HK-2 (cell line): ENCODE data around the gene SLC9B1.
"Not testable (repeated sequence)": the region's sequence is repeated elsewhere in the genome, so short reads cannot be mapped to it uniquely, and the experiment has no call there.

Experiments used
- DNase-seq: peaks from one replicate; pipeline ENCODE4 v3.0.0-alpha.2; 2018; ENCODE audit not compliant: unreplicated experiment

Gene SLC9B1

GRCh38 chr4:102878349-102878748 lies 141.2 kb downstream of the SLC9B1 start:
- not testable (repeated sequence) for DNase-seq

GRCh38 chr4:102877477-102878106 lies 141.9 kb downstream of the SLC9B1 start:
- DNase-seq = not testable (repeated sequence)

GRCh38 chr4:102871772-102872171 lies 147.7 kb downstream of the SLC9B1 start:
- no peak for DNase-seq

GRCh38 chr4:102869569-102870197 lies 149.8 kb downstream of the SLC9B1 start:
- DNase-seq = no peak

- DNase-seq = peak; percentile 92
These were observed 150.5 kb downstream of the SLC9B1 start, which contains the start of gene CISD2 for GRCh38 chr4:102868781-102869568. TSS of gene CISD2 (plus strand) at chr4:102868992. CDS start at chr4:102869085, 93 bp downstream.

- no peak for DNase-seq
These were observed 151.2 kb downstream of the SLC9B1 start for GRCh38 chr4:102868153-102868780.

GRCh38 chr4:102867278-102868152 lies 152.0 kb downstream of the SLC9B1 start:
- DNase-seq = peak; percentile 11

GRCh38 chr4:102865327-102865726 lies 154.2 kb downstream of the SLC9B1 start:
- not testable (repeated sequence) for DNase-seq

- DNase-seq = no peak
These were observed 156.8 kb downstream of the SLC9B1 start for GRCh38 chr4:102862747-102863146.

- DNase-seq = no peak
These were observed 157.5 kb downstream of the SLC9B1 start for GRCh38 chr4:102862016-102862415.

- DNase-seq = no peak
These were observed 158.7 kb downstream of the SLC9B1 start for GRCh38 chr4:102860611-102861324.

GRCh38 chr4:102858828-102859464 lies 160.6 kb downstream of the SLC9B1 start:
- DNase-seq = no peak
